KOPT-K1 (cell line): ENCODE measurements around the gene PCDHB13.
"Not testable (repeated sequence)": the region's sequence is repeated elsewhere in the genome, so short reads cannot be mapped to it uniquely, and the experiment has no call there.

ENCODE experiments used
- H3K27ac ChIP-seq: fragments of 200-600 bp; sonication (generic); 2 replicates; pipeline ENCODE4 v1.5.1; 2016; ENCODE audit warnings: antibody characterized with exemption, mild to moderate bottlenecking, low read depth, low read length; ENCODE audit not compliant: poor library complexity, severe bottlenecking
- H3K36me3 ChIP-seq: fragments of 200-600 bp; sonication (generic); 2 replicates; pipeline ENCODE4 v1.5.1; 2017; ENCODE audit warnings: antibody characterized with exemption, mild to moderate bottlenecking, low read length, moderate library complexity; ENCODE audit not compliant: insufficient read depth
- H3K9me3 ChIP-seq: fragments of 200-600 bp; sonication (generic); 2 replicates; pipeline ENCODE4 v1.5.1; 2017; ENCODE audit warnings: antibody characterized with exemption, low read length, mild to moderate bottlenecking; ENCODE audit not compliant: insufficient read depth, poor library complexity, severe bottlenecking

The PCDHB13 gene

GRCh38 chr5:141213656-141214339 is at the start of gene PCDHB13:
Gene PCDHB13, plus strand, starts transcription at chr5:141213919. Its CDS starts 205 bp downstream, at chr5:141214124.
- not testable (repeated sequence) for H3K36me3 ChIP-seq, H3K27ac ChIP-seq, H3K9me3 ChIP-seq

- Histone ChIP-seq H3K27ac (no peak within 1 kb of the TSS), H3K36me3 (no peaks in the 10 kb centered on the region), H3K9me3 (no peaks in the 10 kb centered on the region)
These were observed 41.1 kb upstream of the PCDHB13 start, which contains the start of gene PCDHB7 for GRCh38 chr5:141172381-141173204. Gene PCDHB7, plus strand, starts transcription at chr5:141172644. Its CDS starts 192 bp downstream, at chr5:141172836.

GRCh38 chr5:141174291-141175104 is 39.2 kb upstream of the PCDHB13 start:
- H3K27ac ChIP-seq, H3K36me3 ChIP-seq, H3K9me3 ChIP-seq: not testable (repeated sequence)

- Histone ChIP-seq H3K36me3 (no peaks in the 10 kb centered on the region), H3K27ac (no peak overlapping the region), H3K9me3 (no peaks in the 10 kb centered on the region)
These were observed 37.8 kb upstream of the PCDHB13 start for GRCh38 chr5:141175933-141176332.

GRCh38 chr5:141177577-141178191 is 36.0 kb upstream of the PCDHB13 start, which contains the start of gene PCDHB8:
Gene PCDHB8, plus strand, starts transcription at chr5:141177790. Its CDS starts 245 bp downstream, at chr5:141178035.
- not testable (repeated sequence) for H3K36me3 ChIP-seq, H3K27ac ChIP-seq, H3K9me3 ChIP-seq

- not testable (repeated sequence) for H3K36me3 ChIP-seq, H3K27ac ChIP-seq, H3K9me3 ChIP-seq
These were observed 34.3 kb upstream of the PCDHB13 start for GRCh38 chr5:141179371-141179770.

GRCh38 chr5:141179876-141180275 is 33.8 kb upstream of the PCDHB13 start:
- not testable (repeated sequence) for H3K36me3 ChIP-seq, H3K27ac ChIP-seq, H3K9me3 ChIP-seq

GRCh38 chr5:141180313-141180712 is 33.4 kb upstream of the PCDHB13 start:
- no peaks in the 10 kb centered on the region for H3K36me3 ChIP-seq
- H3K27ac ChIP-seq, result no peak overlapping the region
- H3K9me3 ChIP-seq, result no peaks in the 10 kb centered on the region

GRCh38 chr5:141182248-141182647 is 31.5 kb upstream of the PCDHB13 start, which contains the start of gene PCDHB16:
Gene PCDHB16, plus strand, starts transcription at chr5:141182387. Its CDS starts 173 bp downstream, at chr5:141182560.
- Histone ChIP-seq H3K36me3 (no peaks in the 10 kb centered on the region), H3K27ac (no peak within 1 kb of the TSS), H3K9me3 (no peaks in the 10 kb centered on the region)

- not testable (repeated sequence) for H3K9me3 ChIP-seq, H3K27ac ChIP-seq
These were observed 29.4 kb upstream of the PCDHB13 start for GRCh38 chr5:141184117-141184855.

GRCh38 chr5:141186897-141187512 is 26.7 kb upstream of the PCDHB13 start, which contains the start of gene PCDHB9:
Gene PCDHB9, plus strand, starts transcription at chr5:141187161. Its CDS starts 158 bp downstream, at chr5:141187319.
- H3K27ac ChIP-seq, result no peak within 1 kb of the TSS
- H3K9me3 ChIP-seq, result no peaks in the 10 kb centered on the region
- H3K36me3 ChIP-seq, result no peaks in the 10 kb centered on the region

More at GRCh38 chr5:141184117-141184855, 29.4 kb upstream of the PCDHB13 start:
- not testable (repeated sequence) for H3K36me3 ChIP-seq

GRCh38 chr5:141188682-141189081 is 25.0 kb upstream of the PCDHB13 start:
- not testable (repeated sequence) for H3K27ac ChIP-seq, H3K36me3 ChIP-seq, H3K9me3 ChIP-seq

- H3K27ac ChIP-seq, H3K9me3 ChIP-seq, H3K36me3 ChIP-seq: not testable (repeated sequence)
These were observed 24.6 kb upstream of the PCDHB13 start for GRCh38 chr5:141189131-141189530.
